GM23338 (cell line): ENCODE measurements around the gene SEMA3C.

Experiments used
- CREB1 ChIP-seq: fragments of 250-450 bp; sonication (Bioruptor Pico); IDR thresholded peaks from 2 replicates; pipeline ENCODE4 v1.5.0; 2020; ENCODE audit warnings: low read depth, mild to moderate bottlenecking, moderate library complexity
- EZH2 ChIP-seq: fragments of 200-600 bp; sonication (generic); IDR thresholded peaks from one replicate; pipeline ENCODE4 v1.8.0; 2017; ENCODE audit warnings: antibody characterized with exemption, mild to moderate bottlenecking, low read depth; ENCODE audit not compliant: unreplicated experiment
- POLR2AphosphoS5 ChIP-seq: IDR thresholded peaks from 2 replicates; pipeline ENCODE4 v1.6.1; 2016; ENCODE audit warnings: antibody characterized with exemption, low read depth
- TF ChIP-seq, protein P1 (sequence below), 2 experiments: fragments of 200-600 bp in 1 of 2; sonication (generic) in 1 of 2; conservative IDR thresholded peaks; 2 replicates each; pipeline versions ENCODE4 v1.5.1 to v1.6.1; 2016 to 2017; ENCODE audit warnings: antibody characterized with exemption in 2 of 2, low read depth in 2 of 2, mild to moderate bottlenecking in 2 of 2, moderate library complexity in 1 of 2

DNA sequence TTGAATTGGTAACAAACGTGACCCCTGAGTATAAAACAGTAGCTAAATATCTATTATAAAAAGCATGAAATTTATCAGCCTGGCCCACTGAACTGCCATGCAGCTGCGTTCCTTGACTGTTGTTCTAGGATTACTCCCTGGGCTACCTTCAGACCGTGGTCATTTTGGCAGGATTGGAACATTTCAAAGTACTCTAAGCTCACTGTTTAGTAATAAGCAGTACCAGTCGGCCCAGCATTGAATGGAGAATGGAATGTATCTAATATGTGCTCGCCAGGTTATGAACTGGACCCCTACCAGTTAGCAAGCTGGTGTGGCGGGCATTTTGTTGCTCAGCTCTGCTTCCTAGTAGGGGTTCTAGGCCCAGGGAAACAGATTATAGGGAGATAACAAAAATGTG lies 112.2 kb downstream of the SEMA3C start:
- TF ChIP-seq, protein P1, sequence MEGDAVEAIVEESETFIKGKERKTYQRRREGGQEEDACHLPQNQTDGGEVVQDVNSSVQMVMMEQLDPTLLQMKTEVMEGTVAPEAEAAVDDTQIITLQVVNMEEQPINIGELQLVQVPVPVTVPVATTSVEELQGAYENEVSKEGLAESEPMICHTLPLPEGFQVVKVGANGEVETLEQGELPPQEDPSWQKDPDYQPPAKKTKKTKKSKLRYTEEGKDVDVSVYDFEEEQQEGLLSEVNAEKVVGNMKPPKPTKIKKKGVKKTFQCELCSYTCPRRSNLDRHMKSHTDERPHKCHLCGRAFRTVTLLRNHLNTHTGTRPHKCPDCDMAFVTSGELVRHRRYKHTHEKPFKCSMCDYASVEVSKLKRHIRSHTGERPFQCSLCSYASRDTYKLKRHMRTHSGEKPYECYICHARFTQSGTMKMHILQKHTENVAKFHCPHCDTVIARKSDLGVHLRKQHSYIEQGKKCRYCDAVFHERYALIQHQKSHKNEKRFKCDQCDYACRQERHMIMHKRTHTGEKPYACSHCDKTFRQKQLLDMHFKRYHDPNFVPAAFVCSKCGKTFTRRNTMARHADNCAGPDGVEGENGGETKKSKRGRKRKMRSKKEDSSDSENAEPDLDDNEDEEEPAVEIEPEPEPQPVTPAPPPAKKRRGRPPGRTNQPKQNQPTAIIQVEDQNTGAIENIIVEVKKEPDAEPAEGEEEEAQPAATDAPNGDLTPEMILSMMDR (conservative IDR thresholded peaks at IDR 0.05; ENCODE audit: low read depth in 2 of 2): no peak
- TF ChIP-seq EZH2 (no peak), POLR2AphosphoS5 (no peak), CREB1 (CRISPR knock-in tag) (no peak)
